Measurements from ENCODE around the gene MYO7B.

MYO7B gene

GRCh38 chr2:127662937-127663565, 127.6 kb downstream of the MYO7B start:
- Histone ChIP-seq H3K4me3 (ENCODE audit: low read depth in 1 of 2, low read length in 2 of 2) (no peak overlapping the region), H3K79me2 (ENCODE audit: insufficient read depth, low read length) (no peaks in the 10 kb centered on the region), H4K20me1 (ENCODE audit: insufficient read depth, low read length) (no peaks in the 10 kb centered on the region), H3K4me2 (ENCODE audit: insufficient read depth, low read length) (no peak overlapping the region), H3K9me3 (ENCODE audit: insufficient read depth, low read length, severe bottlenecking) (no peaks in the 10 kb centered on the region), H3K27ac (ENCODE audit: low read length) (no peak overlapping the region), H3K27me3 (ENCODE audit: insufficient read depth, low read length, poor library complexity) (no peaks in the 10 kb centered on the region), H2AFZ (ENCODE audit: low read depth, low read length) (no peak overlapping the region), H3K36me3 (ENCODE audit: insufficient read depth, low read length) (no peaks in the 10 kb centered on the region), H3K4me1 (ENCODE audit: insufficient read depth, low read length) (peaks cover 8% of the 10 kb centered on the region), H3K9ac (ENCODE audit: low read depth, low read length) (no peak overlapping the region)
- DNase-seq (no peak), ATAC-seq (ENCODE audit: insufficient read depth, low read depth) (no peak; the same call in 2 of the 3 replicates)
- TF ChIP-seq, protein P1, sequence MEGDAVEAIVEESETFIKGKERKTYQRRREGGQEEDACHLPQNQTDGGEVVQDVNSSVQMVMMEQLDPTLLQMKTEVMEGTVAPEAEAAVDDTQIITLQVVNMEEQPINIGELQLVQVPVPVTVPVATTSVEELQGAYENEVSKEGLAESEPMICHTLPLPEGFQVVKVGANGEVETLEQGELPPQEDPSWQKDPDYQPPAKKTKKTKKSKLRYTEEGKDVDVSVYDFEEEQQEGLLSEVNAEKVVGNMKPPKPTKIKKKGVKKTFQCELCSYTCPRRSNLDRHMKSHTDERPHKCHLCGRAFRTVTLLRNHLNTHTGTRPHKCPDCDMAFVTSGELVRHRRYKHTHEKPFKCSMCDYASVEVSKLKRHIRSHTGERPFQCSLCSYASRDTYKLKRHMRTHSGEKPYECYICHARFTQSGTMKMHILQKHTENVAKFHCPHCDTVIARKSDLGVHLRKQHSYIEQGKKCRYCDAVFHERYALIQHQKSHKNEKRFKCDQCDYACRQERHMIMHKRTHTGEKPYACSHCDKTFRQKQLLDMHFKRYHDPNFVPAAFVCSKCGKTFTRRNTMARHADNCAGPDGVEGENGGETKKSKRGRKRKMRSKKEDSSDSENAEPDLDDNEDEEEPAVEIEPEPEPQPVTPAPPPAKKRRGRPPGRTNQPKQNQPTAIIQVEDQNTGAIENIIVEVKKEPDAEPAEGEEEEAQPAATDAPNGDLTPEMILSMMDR (IDR thresholded peaks at IDR 0.05; ENCODE audit: borderline replicate concordance, extremely low read depth, low read length, poor library complexity, severe bottlenecking): no peak
- TF ChIP-seq EZH2 (IDR thresholded peaks at IDR 0.05; ENCODE audit: borderline replicate concordance, low read depth, low read length, severe bottlenecking): no peak

DNA sequence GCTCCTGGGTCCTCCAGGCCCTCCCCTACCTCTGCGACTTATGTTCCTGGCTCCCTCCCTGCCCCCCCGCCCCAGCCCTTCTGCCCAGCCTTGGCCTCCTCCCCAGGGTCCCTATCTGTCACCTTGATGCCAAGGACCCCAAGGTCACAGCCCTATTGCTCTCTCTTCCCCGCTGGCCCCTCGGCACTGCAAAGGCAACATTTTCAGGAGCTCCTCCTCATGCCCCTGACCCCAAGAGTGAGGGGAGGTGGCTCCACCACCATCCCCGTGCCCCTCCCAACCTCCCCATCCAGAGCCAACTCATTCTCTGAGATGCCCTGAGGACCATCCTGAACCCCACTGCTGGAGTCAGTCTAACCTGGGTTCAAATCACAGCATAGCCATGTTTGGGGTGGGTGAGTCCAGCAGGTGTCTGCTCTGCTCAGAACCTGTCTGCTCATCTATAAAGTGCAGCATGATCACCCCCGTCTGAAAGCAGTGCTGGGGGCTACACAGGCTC, 128.1 kb downstream of the MYO7B start:
- H3K4me1 ChIP-seq (ENCODE audit: insufficient read depth, low read length): peaks cover 8% of the 10 kb centered on the region
- DNase-seq: no peak
- no peak for TF ChIP-seq EZH2 (IDR thresholded peaks at IDR 0.05; ENCODE audit: borderline replicate concordance, low read depth, low read length, severe bottlenecking)
- TF ChIP-seq, protein P1 (IDR thresholded peaks at IDR 0.05; ENCODE audit: borderline replicate concordance, extremely low read depth, low read length, poor library complexity, severe bottlenecking): no peak

DNA sequence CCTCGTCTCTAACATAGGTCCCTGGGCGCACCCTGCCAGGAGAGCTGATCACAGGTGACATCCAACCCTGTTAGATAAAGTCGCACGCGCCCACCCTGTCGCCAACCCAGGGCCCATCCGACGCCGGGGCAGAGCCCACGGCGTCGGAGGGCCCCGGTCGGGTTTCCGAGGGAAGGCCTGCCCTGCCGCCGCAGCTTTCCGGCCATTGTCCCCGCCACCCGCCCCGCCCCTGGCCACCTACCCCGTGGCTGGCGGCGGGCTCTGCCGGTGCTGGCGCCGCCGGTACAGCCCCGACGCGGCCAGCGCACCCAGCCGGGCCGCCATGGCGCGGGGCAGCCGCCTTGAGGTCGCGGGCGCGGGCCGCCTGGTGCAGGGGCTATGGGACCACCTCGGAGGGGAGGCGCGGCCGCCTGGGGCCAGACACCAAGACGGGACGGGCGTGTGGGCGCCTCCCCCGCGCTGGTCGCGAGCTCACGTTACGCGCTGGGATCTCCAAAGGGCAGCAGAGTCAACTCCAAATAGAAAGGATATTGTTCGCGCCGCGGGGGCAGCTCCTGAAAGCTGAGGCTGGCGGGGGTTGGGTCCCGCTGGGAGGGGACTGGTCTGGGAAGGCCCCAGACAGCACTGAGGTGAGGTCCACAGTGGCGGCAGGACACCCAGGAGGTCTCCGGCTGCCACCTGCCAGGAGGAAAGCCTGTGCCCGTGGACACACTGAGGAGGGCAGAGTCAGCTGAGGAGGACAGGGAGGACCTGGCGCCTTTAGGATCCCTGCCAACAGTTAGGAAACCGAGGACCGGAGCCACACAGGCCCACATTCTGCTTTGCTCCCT, 128.8 kb downstream of the MYO7B start:
- H3K36me3 ChIP-seq (ENCODE audit: insufficient read depth, low read length): no peaks in the 10 kb centered on the region
- H3K9ac ChIP-seq (ENCODE audit: low read depth, low read length): no peak overlapping the region
- ATAC-seq (ENCODE audit: insufficient read depth, low read depth) (no peak), DNase-seq (no peak)
- no peak overlapping the region for H3K27ac ChIP-seq (ENCODE audit: low read length)
- no peak overlapping the region for H3K4me2 ChIP-seq (ENCODE audit: insufficient read depth, low read length)
- H3K79me2 ChIP-seq (ENCODE audit: insufficient read depth, low read length): no peaks in the 10 kb centered on the region
- no peaks in the 10 kb centered on the region for H3K27me3 ChIP-seq (ENCODE audit: insufficient read depth, low read length, poor library complexity)
- no peaks in the 10 kb centered on the region for H3K9me3 ChIP-seq (ENCODE audit: insufficient read depth, low read length, severe bottlenecking)
- H2AFZ ChIP-seq (ENCODE audit: low read depth, low read length): no peak overlapping the region
- no peak overlapping the region for H3K4me3 ChIP-seq (ENCODE audit: low read depth in 1 of 2, low read length in 2 of 2)
- H4K20me1 ChIP-seq (ENCODE audit: insufficient read depth, low read length): no peaks in the 10 kb centered on the region
- peaks cover 8% of the 10 kb centered on the region for H3K4me1 ChIP-seq (ENCODE audit: insufficient read depth, low read length)
- TF ChIP-seq, protein P1 (IDR thresholded peaks at IDR 0.05; ENCODE audit: borderline replicate concordance, extremely low read depth, low read length, poor library complexity, severe bottlenecking): no peak
- no peak for TF ChIP-seq EZH2 (IDR thresholded peaks at IDR 0.05; ENCODE audit: borderline replicate concordance, low read depth, low read length, severe bottlenecking)

More for the DNA sequence above, 128.1 kb downstream of the MYO7B start:
- Histone ChIP-seq H3K4me2 (ENCODE audit: insufficient read depth, low read length) (no peak overlapping the region), H3K9me3 (ENCODE audit: insufficient read depth, low read length, severe bottlenecking) (no peaks in the 10 kb centered on the region), H3K36me3 (ENCODE audit: insufficient read depth, low read length) (no peaks in the 10 kb centered on the region), H3K27me3 (ENCODE audit: insufficient read depth, low read length, poor library complexity) (no peaks in the 10 kb centered on the region), H3K9ac (ENCODE audit: low read depth, low read length) (no peak overlapping the region), H3K27ac (ENCODE audit: low read length) (no peak overlapping the region), H3K79me2 (ENCODE audit: insufficient read depth, low read length) (no peaks in the 10 kb centered on the region), H4K20me1 (ENCODE audit: insufficient read depth, low read length) (no peaks in the 10 kb centered on the region), H3K4me3 (ENCODE audit: low read depth in 1 of 2, low read length in 2 of 2) (no peak overlapping the region), H2AFZ (ENCODE audit: low read depth, low read length) (no peak overlapping the region)
- no peak for ATAC-seq (ENCODE audit: insufficient read depth, low read depth)
